HepG2 (cell line): ENCODE measurements around the gene MYO5A. TPM values are rescaled to one million over a fixed set of nuclear protein-coding genes. Genes with fewer than 3 reads are reported as not detected.

Source experiments
- ATAC-seq: fragments of 200-7000 bp; cut with Tn5 transposase; 3 replicates; pipeline ENCODE4 v1.9.1; 2020; ENCODE audit warnings: mild to moderate bottlenecking, moderate library complexity
- BruUV-seq: library from RNA; stranded (reverse); fragments of 400-500 nt; replicated peaks from 2 replicates; lab custom pipeline; 2021; lab: Mats Ljungman, UMichigan
- CTCF ChIA-PET: fragments of 300-600 bp; formaldehyde crosslinking; extraction: SDS; loops from one replicate; lab custom pipeline; 2021; ENCODE audit warnings: low total read pairs, inconsistent platforms, low intra/inter-chr PET ratio; lab: Yijun Ruan, JAX
- POLR2A ChIA-PET: fragments of 350-600 bp; sonication (Branson Sonifier 250); formaldehyde crosslinking; loops from one replicate; lab custom pipeline; 2020; ENCODE audit warnings: antibody characterized with exemption, inconsistent platforms; lab: Yijun Ruan, JAX
- DNase-seq: peaks from one replicate; pipeline ENCODE4 v3.0.0-alpha.2; 2015; ENCODE audit warnings: low spot score
- FAIRE-seq: peaks from 3 replicates; lab custom pipeline; 2011; peaks lifted over from hg19 to GRCh38; lab: Jason Lieb, UNC
- H2AFZ ChIP-seq: one replicate; pipeline ENCODE4 v1.6.1; 2011; ENCODE audit warnings: low read length, inconsistent platforms
- H3K27ac ChIP-seq: fragments of 300-600 bp; 3 replicates; pipeline ENCODE4 v1.8.0; 2011; ENCODE audit warnings: mixed run types, mild to moderate bottlenecking, mixed read lengths, low read length, inconsistent platforms; ENCODE audit not compliant: insufficient read depth; ENCODE audit errors: extremely low read length
- H3K27me3 ChIP-seq, 2 experiments: fragments of 200-600 bp in 1 of 2; 2 replicates in 1 of 2; 3 replicates in 1 of 2; pipeline versions ENCODE4 v1.6.0 to v1.8.0; 2011; ENCODE audit warnings: low read length in 2 of 2, mild to moderate bottlenecking in 2 of 2, moderate library complexity in 2 of 2, inconsistent platforms in 1 of 2; ENCODE audit not compliant: insufficient read depth in 2 of 2, control insufficient read depth in 1 of 2
- H3K36me3 ChIP-seq, 2 experiments: fragments of 200-600 bp in 1 of 2; replicated peaks in 1 of 2; 2 replicates in 1 of 2; 3 replicates in 1 of 2; pipeline versions ENCODE4 v1.5.1 to v1.8.0; 2011; ENCODE audit warnings: low read length in 2 of 2, inconsistent platforms in 1 of 2; ENCODE audit not compliant: insufficient read depth in 2 of 2, control insufficient read depth in 1 of 2
- H3K4me1 ChIP-seq: 2 replicates; pipeline ENCODE4 v1.5.1; 2012; ENCODE audit warnings: low read length, inconsistent platforms; ENCODE audit not compliant: insufficient read depth
- H3K4me2 ChIP-seq: 2 replicates; pipeline ENCODE4 v1.6.0; 2011; ENCODE audit warnings: low read depth, low read length, inconsistent platforms
- H3K4me3 ChIP-seq, 3 experiments: fragments of 200-600 bp in 1 of 3; sonication (generic), shearing (Covaris generic) in 1 of 3; replicated peaks in 1 of 3; 2 replicates each; pipeline ENCODE4 v1.5.1; 2011 to 2016; ENCODE audit warnings: low read length in 3 of 3, inconsistent platforms in 2 of 3, low read depth in 2 of 3, mild to moderate bottlenecking in 2 of 3, control low read depth in 1 of 3, mixed read lengths in 1 of 3; ENCODE audit not compliant: insufficient read depth in 1 of 3
- H3K79me2 ChIP-seq: one replicate; pipeline ENCODE4 v1.6.1; 2011; ENCODE audit warnings: low read length, inconsistent platforms; ENCODE audit not compliant: insufficient read depth
- H3K9ac ChIP-seq: 2 replicates; pipeline ENCODE4 v1.6.0; 2011; ENCODE audit warnings: mild to moderate bottlenecking, low read depth, low read length, inconsistent platforms; ENCODE audit not compliant: insufficient read depth
- H3K9me3 ChIP-seq: 2 replicates; pipeline ENCODE4 v1.5.1; 2012; ENCODE audit warnings: mild to moderate bottlenecking, low read length
- H4K20me1 ChIP-seq: 2 replicates; pipeline ENCODE4 v1.6.0; 2011; ENCODE audit warnings: inconsistent platforms, mild to moderate bottlenecking, low read length, moderate library complexity; ENCODE audit not compliant: insufficient read depth
- CREB1 ChIP-seq, 2 experiments: fragments of 450-650 bp in 1 of 2; IDR thresholded peaks; 2 replicates each; pipeline ENCODE4 v1.6.1; 2016 to 2017; ENCODE audit warnings: control low read depth in 1 of 2, mild to moderate bottlenecking in 1 of 2, missing compliant biosample characterization in 1 of 2, missing genetic modification characterization in 1 of 2
- CREB3 ChIP-seq: sonication (generic); formaldehyde crosslinking; IDR thresholded peaks from 2 replicates; pipeline ENCODE4 v1.5.0; 2020; ENCODE audit warnings: missing genetic modification reagents
- FOXO1 ChIP-seq: sonication (generic); formaldehyde crosslinking; IDR thresholded peaks from 2 replicates; pipeline ENCODE4 v1.4.0; 2020; ENCODE audit warnings: missing genetic modification reagents
- HNF4A ChIP-seq: sonication (generic); formaldehyde crosslinking; IDR thresholded peaks from 2 replicates; pipeline ENCODE4 v1.4.0; 2020; ENCODE audit warnings: missing genetic modification reagents
- KMT2A ChIP-seq: sonication (generic); formaldehyde crosslinking; IDR thresholded peaks from 2 replicates; pipeline ENCODE4 v1.4.0; 2020; ENCODE audit warnings: missing genetic modification reagents
- MIER2 ChIP-seq: IDR thresholded peaks from 2 replicates; pipeline ENCODE4 v1.6.1; 2016; ENCODE audit warnings: missing biosample characterization, missing genetic modification reagents
- NR0B2 ChIP-seq: sonication (generic); formaldehyde crosslinking; IDR thresholded peaks from 2 replicates; pipeline ENCODE4 v1.4.0; 2020; ENCODE audit warnings: mild to moderate bottlenecking, missing genetic modification reagents
- STAT5B ChIP-seq: sonication (generic); formaldehyde crosslinking; IDR thresholded peaks from 2 replicates; pipeline ENCODE4 v1.4.0; 2020; ENCODE audit warnings: missing genetic modification reagents
- ZEB1 ChIP-seq: IDR thresholded peaks from 2 replicates; pipeline ENCODE4 v1.6.1; 2012; ENCODE audit warnings: mild to moderate bottlenecking, low read depth, inconsistent platforms; ENCODE audit not compliant: insufficient replicate concordance
- ZFX ChIP-seq: sonication (generic); formaldehyde crosslinking; IDR thresholded peaks from 2 replicates; pipeline ENCODE4 v1.4.0; 2020; ENCODE audit warnings: mild to moderate bottlenecking, low read depth, missing genetic modification reagents, moderate library complexity
- ZMYM3 ChIP-seq: sonication (generic); formaldehyde crosslinking; IDR thresholded peaks from 2 replicates; pipeline ENCODE4 v1.5.1; 2020; ENCODE audit warnings: mild to moderate bottlenecking, missing genetic modification reagents
- ZNF33A ChIP-seq: sonication (generic); formaldehyde crosslinking; IDR thresholded peaks from 2 replicates; pipeline ENCODE4 v1.5.1; 2020; ENCODE audit warnings: missing genetic modification reagents, mild to moderate bottlenecking, moderate library complexity, borderline replicate concordance
- ZNF704 ChIP-seq: sonication (generic); formaldehyde crosslinking; IDR thresholded peaks from 2 replicates; pipeline ENCODE4 v1.8.1; 2023; ENCODE audit warnings: mild to moderate bottlenecking, inconsistent platforms, moderate library complexity, missing genetic modification reagents, borderline replicate concordance
- WGBS: methylation state at CpG from one replicate; pipeline ENCODE4 v1.1.6; 2017; ENCODE audit warnings: low lambda C conversion rate; 5-methylcytosine and 5-hydroxymethylcytosine counted together
- in situ Hi-C: cut with HindIII; loops from 2 replicates; pipeline ENCODE4 v1.10.0; 2017; ENCODE audit warnings: low pct_unique_long_range_greater_than_20kb; ENCODE audit not compliant: extremely low pct_ligation_motif_present
- intact Hi-C: fragments of 100-400 bp; cut with micrococcal nuclease; formaldehyde crosslinking; loops from one replicate; pipeline ENCODE4 v1.10.0; 2022; ENCODE audit not compliant: unreplicated experiment
- polyA plus RNA-seq, 8 experiments: library from polyadenylated mRNA; depleted of rRNA in 3 of 8; stranded (reverse) in 7 of 8; unstranded in 1 of 8; fragments of >200 nt; fragmentation: Illumina TruSeq in 4 of 8; extraction: Trizol in 4 of 8; gene quantifications; 2 replicates each; pipeline versions ENCODE4 v1.2.1 to v1.2.3, GENCODE V29; 2011 to 2016; ENCODE audit warnings: low read depth in 4 of 8, missing spikeins in 1 of 8, mixed read lengths in 1 of 8; ENCODE audit not compliant: insufficient read depth in 1 of 8
- total RNA-seq, 5 experiments: library from RNA; depleted of rRNA; stranded (reverse); fragments of >200 nt; fragmentation: Illumina TruSeq; extraction: Trizol; gene quantifications; 2 replicates each; pipeline ENCODE4 v1.2.3, GENCODE V29; 2016; ENCODE audit warnings: low read depth in 1 of 5

Gene MYO5A
- total and polyA plus RNA-seq, 2 of the 13 experiments (the other 11 are each of a cell fraction or from before 2014, with no cell fraction given) = 2.8 to 4.8 TPM

GRCh38 chr15:52523647-52524046 lies 5.0 kb downstream of the MYO5A start:
- H3K27me3 ChIP-seq = peaks cover 0 to 15% of the 10 kb centered on the region in 2 experiments; a peak in 3 of 5 replicates
- POLR2A ChIA-PET = no interaction called here
- no TSS peak for BruUV-seq
- in situ Hi-C loops (no loop called here), intact Hi-C loops (loop anchor here (10.0 kb wide), 2 partner anchors 151 to 211 kb away; partner anchors contain the start of gene ATOSA)
- DNase-seq = no peak
- no peak for FAIRE-seq
- H2AFZ ChIP-seq = no peak overlapping the region
- no peaks in the 10 kb centered on the region for H3K79me2 ChIP-seq
- no peak overlapping the region for H3K4me2 ChIP-seq
- no peak overlapping the region for H3K9ac ChIP-seq
- no peaks in the 10 kb centered on the region for H3K9me3 ChIP-seq
- no peak overlapping the region for H3K4me3 ChIP-seq
- TF ChIP-seq ZMYM3 (CRISPR knock-in tag) (no peak), CREB1 (IDR thresholded peaks at IDR 0.05) (no peak), CREB1 (CRISPR knock-in tag; IDR thresholded peaks at IDR 0.05) (no peak), ZFX (CRISPR knock-in tag) (no peak), ZNF33A (no peak), STAT5B (CRISPR knock-in tag) (no peak)
- CTCF ChIA-PET = no interaction called here
- no peak overlapping the region for H3K27ac ChIP-seq
- no peak for ATAC-seq
- WGBS = 44% methylated on average over 5 of the region's 5 CpGs
- no peaks in the 10 kb centered on the region for H4K20me1 ChIP-seq
- H3K4me1 ChIP-seq = peaks cover 11% of the 10 kb centered on the region
- H3K36me3 ChIP-seq = no peaks in the 10 kb centered on the region

- Histone ChIP-seq H3K9me3 (no peaks in the 10 kb centered on the region), H3K4me2 (no peak overlapping the region), H3K27me3 (peaks cover 0 to 14% of the 10 kb centered on the region in 2 experiments; a peak in 3 of 5 replicates), H3K79me2 (no peaks in the 10 kb centered on the region), H3K9ac (no peak overlapping the region), H3K4me3 (no peak overlapping the region), H3K27ac (no peak overlapping the region), H3K36me3 (no peaks in the 10 kb centered on the region), H2AFZ (no peak overlapping the region), H4K20me1 (no peaks in the 10 kb centered on the region), H3K4me1 (peaks cover 9% of the 10 kb centered on the region)
- BruUV-seq = no TSS peak
- intact Hi-C loops (loop anchor here (10.0 kb wide), 2 partner anchors 152 to 212 kb away; partner anchors contain the start of gene ATOSA), in situ Hi-C loops (no loop called here)
- ATAC-seq (no peak), DNase-seq (no peak), FAIRE-seq (no peak)
- WGBS = 26% methylated on average over 3 of the region's 3 CpGs
- ChIA-PET POLR2A (no interaction called here), CTCF (no interaction called here)
- TF ChIP-seq NR0B2 (no peak), ZNF704 (CRISPR knock-in tag) (no peak), FOXO1 (CRISPR knock-in tag) (no peak), HNF4A (no peak), ZEB1 (no peak), KMT2A (CRISPR knock-in tag) (no peak), CREB3 (CRISPR knock-in tag) (no peak), MIER2 (CRISPR knock-in tag) (no peak)
Observed at GRCh38 chr15:52523192-52523591, 5.5 kb downstream of the MYO5A start.
